ENCODE results near the gene ERAP2.
"Not testable (repeated sequence)": the region's sequence is repeated elsewhere in the genome, so short reads cannot be mapped to it uniquely, and the experiment has no call there.

The ERAP2 gene

GRCh38 chr5:96901384-96901783 lies 25.1 kb downstream of the ERAP2 start:
- DNase-seq = no peak

GRCh38 chr5:96901841-96902240 lies 25.5 kb downstream of the ERAP2 start:
- DNase-seq = no peak

DNA sequence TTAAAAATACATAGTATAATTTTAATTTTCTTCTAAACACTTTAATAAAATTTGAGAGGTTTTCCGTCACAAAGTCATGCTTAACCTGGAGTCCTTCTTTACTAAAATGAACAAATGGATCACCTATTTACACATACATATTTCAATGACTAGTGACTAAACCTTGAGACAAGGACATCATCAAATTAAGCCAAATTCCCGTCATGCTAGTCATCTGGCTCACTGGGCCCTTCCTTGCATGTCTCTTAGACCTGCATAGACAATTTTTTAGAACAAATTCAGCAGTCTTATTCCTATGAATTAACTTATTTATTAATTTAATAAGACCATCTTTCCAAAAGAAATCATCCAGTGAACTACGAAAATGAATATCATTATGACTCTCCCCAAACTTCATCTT lies 26.6 kb downstream of the ERAP2 start:
- no peak for DNase-seq

GRCh38 chr5:96903300-96903699 lies 27.0 kb downstream of the ERAP2 start:
- no peak for DNase-seq

DNA sequence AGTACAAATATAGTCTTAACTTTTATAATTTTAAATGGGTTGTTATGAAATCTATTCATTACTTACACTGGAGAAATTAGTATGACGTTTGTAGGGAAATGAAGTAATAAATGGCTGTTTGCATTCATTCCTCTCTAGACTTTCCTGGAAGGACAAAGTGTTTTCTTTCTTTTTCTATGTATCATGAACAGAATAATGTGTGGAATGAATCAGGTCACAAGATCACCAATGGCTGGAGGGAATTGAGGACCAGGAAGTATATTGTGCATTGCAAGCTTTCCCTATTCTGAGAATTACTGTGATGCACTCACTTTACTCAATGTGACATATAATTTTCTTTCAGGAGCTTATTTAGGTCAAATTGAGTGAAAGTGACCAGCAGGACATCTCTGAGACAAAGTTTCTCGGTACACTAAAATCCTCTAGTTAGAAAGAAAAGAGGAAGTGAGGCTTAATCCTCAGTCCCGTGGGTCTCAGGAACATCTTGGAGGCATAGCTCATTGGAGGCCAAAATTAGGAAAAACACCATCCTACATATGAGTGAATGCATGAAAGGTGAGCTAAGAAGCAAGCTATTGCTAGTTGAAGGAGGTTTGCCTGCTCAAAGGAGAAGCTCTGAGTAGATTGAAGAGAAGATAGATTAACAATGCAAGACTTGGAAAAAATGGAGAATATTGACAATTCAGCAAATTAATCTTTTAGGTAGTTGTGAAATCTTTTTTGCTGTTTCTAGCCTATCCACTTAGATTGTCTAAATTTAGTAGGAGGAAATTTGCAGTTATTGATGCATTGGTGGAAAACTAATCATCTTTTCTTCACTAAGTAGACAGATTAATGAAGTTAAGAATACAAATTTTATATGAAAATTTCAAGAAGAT lies 28.0 kb downstream of the ERAP2 start:
- DNase-seq = no peak

DNA sequence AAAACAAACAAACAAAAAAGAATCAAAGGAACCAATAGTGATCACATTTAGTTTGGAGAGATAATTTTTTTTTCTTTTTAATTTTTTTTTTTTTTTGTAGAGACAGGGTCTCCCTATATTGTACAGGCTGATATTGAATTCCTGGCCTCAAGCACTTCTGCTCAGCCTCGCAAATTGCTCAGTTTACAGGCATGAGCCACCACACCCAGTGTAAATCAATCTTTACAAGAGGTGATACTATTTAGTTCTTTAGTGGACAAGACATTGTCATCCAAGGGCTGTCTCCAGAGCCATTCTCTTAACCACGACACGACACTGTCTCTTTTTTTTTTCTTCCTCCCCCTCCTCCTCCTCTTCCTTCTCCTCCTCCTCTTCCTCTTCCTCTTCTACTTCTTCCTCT lies 29.6 kb downstream of the ERAP2 start:
- no peak for DNase-seq

DNA sequence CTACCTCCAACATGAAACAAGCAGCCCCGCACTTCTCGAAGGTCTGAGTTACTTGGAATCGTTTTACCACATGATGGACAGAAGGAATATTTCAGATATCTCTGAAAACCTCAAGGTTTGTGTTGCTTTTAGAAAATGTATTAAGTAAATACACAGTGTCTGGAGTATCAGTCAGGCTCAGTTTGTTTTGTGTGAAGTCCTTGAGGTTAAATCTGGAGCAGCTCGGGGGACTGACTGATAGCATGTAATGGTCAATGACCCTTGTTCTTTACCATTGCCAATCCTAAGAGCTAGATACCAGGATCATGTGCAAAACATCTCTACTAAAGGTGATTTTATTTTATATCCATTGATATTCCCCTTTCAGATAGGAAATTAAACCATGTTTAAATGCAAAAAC lies 32.7 kb downstream of the ERAP2 start:
- DNase-seq = no peak

- DNase-seq = no peak
These were observed 33.1 kb downstream of the ERAP2 start for GRCh38 chr5:96909435-96909834.

GRCh38 chr5:96911139-96911538 lies 34.8 kb downstream of the ERAP2 start:
- no peak for DNase-seq

DNA sequence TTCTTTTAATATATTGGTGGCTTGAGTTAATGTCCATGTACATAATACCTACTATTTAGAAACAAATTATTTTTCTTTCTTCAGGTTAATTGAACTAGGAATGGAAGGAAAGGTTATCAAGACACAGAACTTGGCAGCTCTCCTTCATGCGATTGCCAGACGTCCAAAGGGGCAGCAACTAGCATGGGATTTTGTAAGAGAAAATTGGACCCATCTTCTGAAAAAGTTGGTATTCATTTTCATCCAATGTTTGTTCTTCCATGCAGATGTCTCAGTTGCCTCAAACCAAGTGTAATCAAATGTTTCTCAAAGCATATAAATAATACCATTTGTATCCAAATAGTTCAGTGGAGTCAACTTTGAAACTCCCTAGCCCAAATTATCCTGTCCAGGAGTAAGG lies 36.9 kb downstream of the ERAP2 start:
- DNase-seq = no peak

DNA sequence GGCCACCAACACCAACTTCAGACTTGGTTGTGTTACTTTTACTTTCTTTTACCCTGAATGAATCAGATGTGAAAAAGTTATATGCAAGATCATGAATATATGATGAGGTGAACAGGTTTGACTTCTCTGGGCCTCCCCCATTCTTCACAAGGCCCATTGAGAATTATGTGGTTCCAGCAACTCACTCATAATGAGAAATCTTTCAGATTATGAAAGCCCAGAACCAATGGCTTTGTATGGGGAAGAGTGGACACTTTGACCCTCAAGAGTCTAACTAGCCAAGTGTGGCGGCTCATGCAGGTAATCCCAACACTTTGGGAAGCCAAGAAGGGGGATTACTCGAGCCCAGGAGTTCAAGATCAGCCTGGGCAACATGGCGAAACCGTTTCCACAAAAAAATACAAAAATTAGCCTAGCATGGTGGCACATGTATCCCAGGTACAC lies 43.5 kb downstream of the ERAP2 start:
- no peak for DNase-seq

DNA sequence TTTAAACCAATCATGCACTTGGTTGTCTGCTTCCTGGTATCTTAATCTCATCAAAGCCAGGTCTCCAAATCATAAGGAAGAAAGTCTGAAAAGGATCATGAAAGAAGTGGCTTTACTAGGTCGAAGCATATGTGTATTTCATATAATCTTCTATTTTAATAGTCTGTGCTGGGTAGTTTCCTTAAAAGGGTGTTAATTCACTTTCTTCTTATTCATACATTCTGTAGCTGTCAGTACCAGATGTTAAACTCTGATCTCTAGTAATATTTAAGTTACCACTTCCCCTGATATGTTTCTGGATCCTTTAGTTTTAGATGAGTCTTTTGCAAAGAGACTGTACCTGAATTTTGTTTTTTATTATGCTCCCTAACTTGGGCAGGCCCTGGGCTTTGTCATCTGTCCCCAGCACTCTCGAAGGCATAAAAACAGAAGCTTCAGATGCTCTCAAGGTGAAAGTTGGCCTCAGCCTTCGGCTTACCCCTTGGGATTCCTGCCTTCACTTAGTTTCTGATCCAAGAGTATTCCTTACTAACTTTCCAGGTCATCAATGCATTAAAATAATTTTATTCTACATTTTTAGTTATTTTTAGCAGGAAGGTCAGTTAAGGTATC lies 44.5 kb downstream of the ERAP2 start:
- DNase-seq = no peak

DNA sequence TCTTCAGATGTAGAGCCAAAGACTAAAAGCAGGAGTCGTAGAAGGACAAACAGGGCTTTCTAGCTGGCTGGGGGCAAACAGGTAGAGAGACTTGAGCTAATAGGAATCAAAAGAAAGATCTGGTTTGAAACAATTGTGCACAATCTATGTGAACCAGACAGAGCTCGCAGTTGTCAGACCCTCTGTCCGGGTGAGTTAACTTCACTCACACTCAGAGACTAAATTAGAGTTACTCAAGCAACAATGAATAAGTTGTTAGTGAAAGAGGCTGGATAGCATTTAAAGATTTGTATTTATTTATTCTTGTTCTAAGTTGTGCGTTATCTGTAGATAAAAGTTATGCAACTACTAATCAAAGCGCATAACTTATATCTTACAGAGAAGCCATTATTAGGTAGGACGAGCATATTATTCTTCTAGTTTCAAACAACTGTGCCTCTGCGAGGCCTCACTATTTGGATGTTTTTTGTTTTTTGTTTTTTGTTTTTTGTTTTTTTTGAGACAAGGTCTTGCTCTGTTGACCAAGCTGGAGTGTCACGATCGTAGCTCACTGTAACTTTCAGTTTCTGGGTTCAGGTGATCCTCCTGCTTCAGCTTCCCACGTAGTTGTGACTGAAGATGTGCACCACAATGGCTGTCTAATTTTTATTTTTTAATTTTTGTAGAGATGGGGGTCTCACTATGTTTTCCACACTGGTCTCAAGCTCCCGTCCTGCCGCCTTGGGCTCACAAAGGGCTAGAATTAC lies 46.4 kb downstream of the ERAP2 start:
- DNase-seq = no peak

- DNase-seq = no peak
These were observed 47.7 kb downstream of the ERAP2 start for GRCh38 chr5:96924016-96924443.

GRCh38 chr5:96926276-96926675 lies 50.0 kb downstream of the ERAP2 start:
- DNase-seq = no peak

GRCh38 chr5:96927008-96927407 lies 50.7 kb downstream of the ERAP2 start:
- DNase-seq = no peak

DNA sequence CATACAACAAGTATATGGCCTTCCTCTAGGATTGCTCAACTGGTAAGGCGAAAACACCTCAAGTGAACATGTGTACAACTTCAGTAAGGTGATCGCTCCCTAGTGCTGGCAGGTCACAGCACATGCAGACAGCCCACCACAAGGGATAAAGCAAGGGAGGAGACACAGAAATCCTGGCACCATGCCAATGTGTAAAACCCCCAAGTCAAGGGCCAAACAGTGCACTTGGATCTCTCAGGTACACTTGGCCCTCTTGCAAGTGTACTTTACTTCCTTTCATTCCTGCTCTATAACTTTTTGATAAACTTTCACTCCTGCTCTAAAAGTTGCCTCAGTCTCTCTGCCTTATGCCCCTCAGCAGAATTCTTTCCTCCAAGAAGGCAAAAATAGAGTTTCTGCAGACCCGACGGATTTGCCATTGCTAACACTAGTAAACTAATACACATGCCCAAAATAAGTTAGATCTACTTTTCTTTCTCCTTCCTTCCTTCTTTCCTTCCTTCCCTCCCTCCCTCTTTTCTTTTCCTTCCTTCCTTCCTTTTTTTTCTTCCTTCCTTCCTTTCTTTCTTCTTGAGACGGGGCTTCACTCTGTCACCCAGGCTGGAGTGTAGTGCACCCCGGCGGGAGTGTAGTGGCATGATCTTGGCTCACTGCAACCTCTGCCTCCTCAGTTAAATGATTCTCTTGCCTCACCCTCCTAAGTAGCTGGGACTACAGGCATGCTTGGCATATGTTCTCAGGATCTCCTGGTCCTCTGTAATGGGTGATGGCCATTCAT lies 52.8 kb downstream of the ERAP2 start:
- DNase-seq = no peak

GRCh38 chr5:96930058-96930457 lies 53.8 kb downstream of the ERAP2 start:
- DNase-seq = no peak

DNA sequence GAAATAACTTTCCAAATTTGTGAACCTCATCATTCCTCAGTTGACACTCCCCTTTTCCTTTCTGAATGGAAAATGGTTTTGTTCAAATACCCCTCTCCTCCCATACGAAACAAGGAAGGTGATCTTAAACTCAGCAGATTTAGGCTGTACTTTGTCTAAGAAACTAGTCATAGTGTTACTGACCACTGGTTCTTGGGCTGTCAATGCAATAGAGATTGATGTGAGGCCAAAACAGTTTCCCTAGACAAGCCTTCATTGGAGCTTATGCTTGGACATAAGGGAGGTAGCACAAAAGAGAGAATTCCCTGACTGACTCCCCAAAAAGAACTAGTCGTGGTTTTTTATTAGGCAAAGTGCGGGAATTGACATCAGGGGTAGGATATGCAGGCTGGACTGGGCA lies 54.3 kb downstream of the ERAP2 start:
- DNase-seq = no peak

DNA sequence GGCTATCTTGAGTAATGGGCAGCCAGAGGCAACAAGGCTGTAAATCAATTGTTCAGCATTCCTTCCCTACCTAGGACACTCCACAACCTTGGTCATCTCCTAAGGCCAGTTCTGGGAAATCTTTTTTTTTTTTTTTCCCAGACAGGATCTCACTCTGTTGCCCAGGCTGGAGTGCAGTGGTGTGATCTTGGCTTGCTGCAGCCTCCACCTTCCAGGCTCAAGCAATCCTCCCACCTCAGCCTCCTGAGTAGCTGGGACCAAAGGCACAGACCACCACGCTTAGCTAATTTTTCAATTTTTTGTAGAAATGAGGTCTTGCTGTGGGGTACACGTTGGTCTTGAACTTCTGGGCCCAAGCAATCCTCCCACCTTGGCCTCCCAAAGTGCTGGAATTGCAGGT lies 54.7 kb downstream of the ERAP2 start:
- DNase-seq = not testable (repeated sequence)

GRCh38 chr5:96931605-96932004 lies 55.3 kb downstream of the ERAP2 start:
- DNase-seq = no peak

Data from anterior cingulate cortex (tissue), 58 donors.